GM12865 (cell line): ENCODE data around the gene VSTM2L.

Experiments used
- DNase-seq: peaks from one replicate; pipeline ENCODE4 v3.0.0; 2010; ENCODE audit warnings: low read depth
- H3K4me3 ChIP-seq: 2 replicates; pipeline ENCODE4 v1.5.1; 2011; ENCODE audit warnings: mild to moderate bottlenecking, low read depth, low read length, control low read depth
- TF ChIP-seq, protein P1 (sequence below): IDR thresholded peaks from 2 replicates; pipeline ENCODE4 v1.5.1; 2011; ENCODE audit warnings: low read length, control low read depth, low read depth, inconsistent platforms; ENCODE audit not compliant: insufficient read depth; ENCODE audit errors: missing control alignments

Gene VSTM2L

DNA sequence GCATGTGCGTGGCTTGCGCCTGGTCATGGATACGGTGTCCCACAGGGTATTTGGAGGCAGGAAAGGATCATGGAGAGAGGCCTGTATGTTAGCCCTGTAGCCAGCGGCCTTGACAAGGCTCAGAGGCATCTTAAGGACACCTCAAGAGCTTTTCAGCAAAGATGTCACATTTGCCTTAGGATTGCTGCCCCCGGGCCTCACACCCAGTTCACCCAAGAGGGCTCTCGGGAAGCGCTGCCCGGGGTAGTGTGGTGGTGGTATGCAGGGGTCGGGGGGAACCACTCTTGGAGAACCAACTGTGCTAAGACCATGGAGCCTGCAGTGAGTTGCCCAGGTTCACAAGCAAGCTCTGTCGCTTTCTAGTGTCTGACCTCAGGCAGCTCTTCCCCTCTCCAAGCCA is 36.9 kb upstream of the VSTM2L start:
- no peak overlapping the region for H3K4me3 ChIP-seq
- DNase-seq = no peak
- TF ChIP-seq, protein P1, sequence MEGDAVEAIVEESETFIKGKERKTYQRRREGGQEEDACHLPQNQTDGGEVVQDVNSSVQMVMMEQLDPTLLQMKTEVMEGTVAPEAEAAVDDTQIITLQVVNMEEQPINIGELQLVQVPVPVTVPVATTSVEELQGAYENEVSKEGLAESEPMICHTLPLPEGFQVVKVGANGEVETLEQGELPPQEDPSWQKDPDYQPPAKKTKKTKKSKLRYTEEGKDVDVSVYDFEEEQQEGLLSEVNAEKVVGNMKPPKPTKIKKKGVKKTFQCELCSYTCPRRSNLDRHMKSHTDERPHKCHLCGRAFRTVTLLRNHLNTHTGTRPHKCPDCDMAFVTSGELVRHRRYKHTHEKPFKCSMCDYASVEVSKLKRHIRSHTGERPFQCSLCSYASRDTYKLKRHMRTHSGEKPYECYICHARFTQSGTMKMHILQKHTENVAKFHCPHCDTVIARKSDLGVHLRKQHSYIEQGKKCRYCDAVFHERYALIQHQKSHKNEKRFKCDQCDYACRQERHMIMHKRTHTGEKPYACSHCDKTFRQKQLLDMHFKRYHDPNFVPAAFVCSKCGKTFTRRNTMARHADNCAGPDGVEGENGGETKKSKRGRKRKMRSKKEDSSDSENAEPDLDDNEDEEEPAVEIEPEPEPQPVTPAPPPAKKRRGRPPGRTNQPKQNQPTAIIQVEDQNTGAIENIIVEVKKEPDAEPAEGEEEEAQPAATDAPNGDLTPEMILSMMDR = no peak

DNA sequence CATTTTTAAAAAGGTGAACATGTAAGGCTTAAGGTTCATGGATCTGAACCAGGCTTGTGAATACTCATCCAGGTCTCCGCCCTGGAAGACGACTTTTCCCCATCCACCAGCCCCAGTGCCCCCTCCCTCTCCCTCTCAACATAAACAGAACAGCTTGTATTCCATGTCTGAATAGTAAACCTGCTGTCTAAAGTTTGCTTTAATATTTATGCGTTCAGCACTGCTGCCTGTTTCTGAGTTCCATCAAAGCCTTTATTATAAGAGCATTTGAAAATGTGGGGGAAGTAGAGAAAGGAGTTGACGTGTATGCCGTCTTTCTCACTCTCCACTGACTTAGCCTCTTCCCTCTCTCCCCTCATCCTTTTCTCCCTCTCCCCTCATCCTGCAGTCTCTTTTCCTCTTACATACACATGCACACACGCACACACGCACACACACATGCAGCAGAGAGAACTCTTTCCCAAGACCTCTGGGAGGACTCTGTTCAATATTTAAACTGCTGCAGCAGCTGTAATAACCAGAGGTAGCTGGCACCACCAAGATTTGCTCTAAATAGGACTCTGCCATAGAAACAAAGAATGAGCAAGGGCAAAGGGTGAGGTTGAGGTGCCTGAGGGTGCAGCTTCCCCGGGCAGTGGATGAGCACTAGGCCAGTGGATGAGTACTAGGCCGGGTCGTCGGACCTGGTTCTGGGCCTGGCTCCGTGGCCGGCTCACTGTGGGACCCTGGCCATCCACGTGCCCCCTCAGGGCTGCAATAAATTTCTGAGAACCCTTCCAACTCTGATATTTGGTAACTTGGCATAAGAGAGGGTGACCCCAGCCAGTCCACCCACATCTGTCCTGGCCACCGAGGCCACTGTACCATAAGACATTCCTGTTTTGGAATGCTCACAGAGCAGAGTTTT is 35.4 kb upstream of the VSTM2L start:
- TF ChIP-seq, protein P1 = no peak

DNA sequence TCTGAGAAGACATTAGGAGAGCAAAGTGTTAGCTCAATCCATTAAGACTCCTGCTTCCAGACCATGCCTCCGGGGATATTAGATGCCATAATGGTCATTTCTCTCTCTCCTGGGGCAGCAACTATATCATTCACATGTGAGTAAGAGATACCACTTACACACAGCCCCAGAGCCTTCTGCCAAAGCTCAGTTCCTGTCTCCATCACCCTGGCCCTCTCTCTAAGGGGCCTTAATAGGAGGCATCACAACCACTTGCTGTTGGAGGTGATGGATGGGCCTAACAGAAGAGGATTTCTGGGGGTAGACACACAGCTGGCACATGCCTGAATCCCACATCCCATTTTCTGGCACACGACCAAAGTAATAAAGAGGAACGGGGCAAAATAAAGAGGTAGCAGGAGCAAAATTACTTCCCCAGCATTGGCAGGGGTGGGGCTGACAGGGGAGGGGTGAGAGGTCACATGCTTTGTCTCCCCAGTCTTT is 34.0 kb upstream of the VSTM2L start:
- no peak for DNase-seq
- TF ChIP-seq, protein P1 = no peak
- no peak overlapping the region for H3K4me3 ChIP-seq

More for the DNA sequence above, 35.4 kb upstream of the VSTM2L start:
- H3K4me3 ChIP-seq = no peak overlapping the region
- no peak for DNase-seq

DNA sequence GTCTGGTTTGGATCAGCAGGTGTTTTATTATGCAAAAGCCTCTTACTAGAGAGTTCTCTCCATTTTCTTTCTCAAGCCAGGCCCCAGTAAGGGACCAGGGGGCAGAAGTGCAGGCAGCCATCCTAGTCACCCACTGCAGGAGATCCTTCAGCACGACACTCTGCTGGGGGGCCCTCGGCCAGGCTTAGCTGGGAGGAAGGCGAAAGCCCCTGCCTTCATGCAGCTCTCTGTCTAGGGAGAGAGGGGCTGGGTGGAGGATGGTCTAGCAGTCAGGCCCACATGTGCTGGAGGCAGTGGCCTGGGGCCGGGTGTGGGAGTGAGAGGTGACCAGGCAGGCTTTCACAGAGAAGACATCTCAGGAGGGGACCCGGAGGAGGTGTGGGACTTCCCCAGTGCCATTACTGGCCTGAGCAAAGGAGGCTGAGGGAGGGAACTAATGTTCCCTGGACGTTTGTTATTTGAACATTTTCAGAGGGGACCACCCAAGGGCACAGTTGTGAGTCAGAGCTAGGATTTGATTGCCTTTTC is 33.5 kb upstream of the VSTM2L start:
- no peak overlapping the region for H3K4me3 ChIP-seq
- DNase-seq = no peak

DNA sequence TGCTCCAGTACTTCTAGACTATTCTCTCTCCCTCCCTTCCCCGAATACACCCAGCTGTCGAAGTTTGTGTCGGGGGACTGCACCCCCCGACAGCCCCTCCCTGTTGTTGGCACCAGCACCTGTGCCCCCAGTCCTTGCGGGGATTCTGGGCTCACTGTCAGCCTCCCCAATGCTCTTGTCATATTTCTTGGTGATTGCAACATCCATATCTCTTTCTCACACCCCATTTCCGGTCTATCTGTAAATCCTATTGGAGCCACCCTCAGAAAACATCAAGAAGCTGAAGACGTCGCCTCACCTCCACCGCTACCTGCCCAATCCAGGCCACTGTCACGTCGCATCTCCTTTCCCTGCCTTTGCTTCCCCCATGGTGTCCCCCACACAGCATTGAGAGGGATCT is 32.6 kb upstream of the VSTM2L start:
- TF ChIP-seq, protein P1 = no peak
- DNase-seq = no peak
- no peak overlapping the region for H3K4me3 ChIP-seq

More for the DNA sequence above, 33.5 kb upstream of the VSTM2L start:
- TF ChIP-seq, protein P1 = no peak

DNA sequence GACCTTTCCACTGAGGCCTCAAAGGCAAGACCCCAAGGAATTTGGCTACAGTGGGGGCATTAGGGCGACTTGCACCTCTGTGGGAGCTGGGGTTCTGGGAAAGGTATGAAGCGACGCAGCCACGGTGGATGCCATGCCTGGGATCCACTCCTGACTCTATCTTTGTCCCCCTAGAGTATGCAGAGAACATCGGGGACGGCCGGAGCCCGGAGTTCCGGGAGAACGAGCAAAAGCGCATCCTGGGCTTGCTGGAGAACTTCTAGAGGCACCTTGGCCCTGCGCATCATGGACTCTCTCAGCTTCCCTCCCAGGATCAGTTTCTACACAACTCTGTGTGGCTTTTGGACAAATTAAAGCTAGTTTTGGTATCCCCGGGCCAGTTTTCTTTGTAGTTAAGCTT is 31.2 kb upstream of the VSTM2L start:
- DNase-seq = no peak
- H3K4me3 ChIP-seq = no peak overlapping the region
- TF ChIP-seq, protein P1 = no peak
